Esophagus muscularis mucosa (tissue), 4 donors: Measurements from ENCODE around the gene B4GALT5. TPM values are rescaled to one million over a fixed set of nuclear protein-coding genes. Genes with fewer than 3 reads are reported as not detected.
A peak's percentile ranks its signal among the peaks of the same experiment; 100 is the strongest.

Source experiments
- DNase-seq: peaks from one replicate; pipeline ENCODE4 v3.0.0-alpha.2; 2017; ENCODE audit errors: extremely low spot score
- H3K27ac ChIP-seq, 4 donors: fragments of 200-600 bp; sonication (generic); replicated peaks in 1 of 4; 1 replicate in 3 of 4; 2 replicates in 1 of 4; pipeline ENCODE4 v1.5.1; 2016 to 2019; ENCODE audit warnings: mild to moderate bottlenecking in 1 of 4
- H3K27me3 ChIP-seq, 4 donors: fragments of 200-600 bp; sonication (generic); one replicate each; pipeline versions ENCODE4 v1.5.1 to v1.6.0; 2016 to 2019
- H3K36me3 ChIP-seq, 4 donors: fragments of 200-600 bp; sonication (generic); one replicate each; pipeline ENCODE4 v1.5.1; 2016 to 2019
- H3K4me1 ChIP-seq, 4 donors: fragments of 200-600 bp; sonication (generic); one replicate each; pipeline ENCODE4 v1.5.1; 2016 to 2019
- H3K4me3 ChIP-seq, 4 donors: fragments of 200-600 bp; sonication (generic); 1 replicate in 2 of 4; 2 replicates in 2 of 4; pipeline ENCODE4 v1.5.1; 2016 to 2019; ENCODE audit warnings: mild to moderate bottlenecking in 4 of 4, moderate library complexity in 1 of 4
- H3K9me3 ChIP-seq, 4 donors: fragments of 200-600 bp; sonication (generic); 1 replicate in 3 of 4; 2 replicates in 1 of 4; pipeline ENCODE4 v1.5.1; 2016 to 2019
- EP300 ChIP-seq: sonication (generic); formaldehyde crosslinking; IDR thresholded peaks from one replicate; pipeline ENCODE4 v1.6.1; 2017; ENCODE audit warnings: antibody characterized with exemption
- POLR2A ChIP-seq: fragments of 450-650 bp; IDR thresholded peaks from one replicate; pipeline ENCODE4 v1.6.1; 2017; ENCODE audit warnings: antibody characterized with exemption, moderate library complexity, mild to moderate bottlenecking, low read depth
- POLR2AphosphoS5 ChIP-seq, 2 donors: sonication (generic); formaldehyde crosslinking; IDR thresholded peaks; one replicate each; pipeline ENCODE4 v1.6.1; 2017; ENCODE audit warnings: antibody characterized with exemption in 2 of 2
- WGBS: methylation state at CpG from one replicate; pipeline ENCODE4 v1.1.5; 2018; 5-methylcytosine and 5-hydroxymethylcytosine counted together
- intact Hi-C: fragments of 100-400 bp; cut with DNase I; formaldehyde crosslinking; loops from one replicate; pipeline ENCODE4 v1.15.1; 2023
- small RNA-seq, 3 donors: library from RNA; depleted of rRNA; stranded (forward); fragments of <200 nt; gene quantifications; one replicate each; pipeline ENCODE3, GENCODE V24; 2016
- total RNA-seq, 4 donors: library from RNA; depleted of rRNA; stranded (reverse); fragments of >200 nt; gene quantifications; one replicate each; pipeline versions ENCODE4 v1.1.0 to v1.2.1, GENCODE V29; 2016
- TF ChIP-seq, protein P1 (sequence below), 3 experiments: fragments of 200-600 bp in 2 of 3; fragments of 450-650 bp in 1 of 3; sonication (generic) in 2 of 3; IDR thresholded peaks; one replicate each; pipeline ENCODE4 v1.5.1; 2017 to 2019; ENCODE audit warnings: antibody characterized with exemption in 3 of 3, mild to moderate bottlenecking in 2 of 3, moderate library complexity in 1 of 3

The B4GALT5 gene
- total RNA-seq, 4 donors from 2014 or later, result 23.3 to 51.2 (median 37.1) TPM

DNA sequence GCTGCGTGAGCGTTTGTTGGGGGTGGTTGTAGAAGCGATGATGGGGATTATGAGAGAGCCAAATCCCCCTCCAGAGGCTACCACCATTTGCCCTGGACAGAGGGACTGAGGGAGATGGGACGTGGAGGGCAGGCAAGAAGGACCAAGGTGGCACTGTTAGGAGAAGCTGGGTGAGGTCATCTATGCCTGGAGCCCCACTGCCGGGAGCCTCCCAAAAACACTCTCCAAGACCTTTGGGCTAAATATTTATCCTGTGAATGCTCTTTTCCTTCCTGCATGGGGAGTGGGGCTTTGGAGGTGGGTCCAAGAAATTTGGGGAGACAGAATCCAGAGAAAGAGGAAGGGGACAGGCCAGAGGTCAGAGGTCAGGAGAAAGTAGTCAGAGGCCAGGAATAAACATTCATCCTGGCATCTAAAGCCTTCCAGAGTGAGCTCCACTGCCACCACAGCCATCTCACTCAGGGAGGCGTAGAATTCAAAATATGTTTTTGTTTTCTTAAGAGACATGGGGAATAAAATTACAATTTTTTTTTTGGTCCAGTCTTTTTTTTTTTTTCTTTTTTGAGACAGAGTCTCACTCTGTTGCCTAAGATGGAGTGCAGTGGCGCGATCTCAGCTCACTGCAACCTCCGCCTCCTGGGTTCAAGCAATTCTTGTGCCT lies 128.0 kb downstream of the B4GALT5 start:
- no peaks in the 10 kb centered on the region for H3K36me3 ChIP-seq
- intact Hi-C loops, result no loop called here
- 88% methylated on average over 9 of the region's 9 CpGs for WGBS
- no peak overlapping the region for H3K4me3 ChIP-seq
- DNase-seq, result no peak
- peaks cover 0 to 7% (median 6%) of the 10 kb centered on the region in 4 donors for H3K9me3 ChIP-seq
- H3K27ac ChIP-seq, result peak overlapping the region; percentile 53 to 80 (median 74)
- TF ChIP-seq POLR2A (no peak), EP300 (no peak), POLR2AphosphoS5 (IDR thresholded peaks at IDR 0.05) (no peak)
- TF ChIP-seq, protein P1, sequence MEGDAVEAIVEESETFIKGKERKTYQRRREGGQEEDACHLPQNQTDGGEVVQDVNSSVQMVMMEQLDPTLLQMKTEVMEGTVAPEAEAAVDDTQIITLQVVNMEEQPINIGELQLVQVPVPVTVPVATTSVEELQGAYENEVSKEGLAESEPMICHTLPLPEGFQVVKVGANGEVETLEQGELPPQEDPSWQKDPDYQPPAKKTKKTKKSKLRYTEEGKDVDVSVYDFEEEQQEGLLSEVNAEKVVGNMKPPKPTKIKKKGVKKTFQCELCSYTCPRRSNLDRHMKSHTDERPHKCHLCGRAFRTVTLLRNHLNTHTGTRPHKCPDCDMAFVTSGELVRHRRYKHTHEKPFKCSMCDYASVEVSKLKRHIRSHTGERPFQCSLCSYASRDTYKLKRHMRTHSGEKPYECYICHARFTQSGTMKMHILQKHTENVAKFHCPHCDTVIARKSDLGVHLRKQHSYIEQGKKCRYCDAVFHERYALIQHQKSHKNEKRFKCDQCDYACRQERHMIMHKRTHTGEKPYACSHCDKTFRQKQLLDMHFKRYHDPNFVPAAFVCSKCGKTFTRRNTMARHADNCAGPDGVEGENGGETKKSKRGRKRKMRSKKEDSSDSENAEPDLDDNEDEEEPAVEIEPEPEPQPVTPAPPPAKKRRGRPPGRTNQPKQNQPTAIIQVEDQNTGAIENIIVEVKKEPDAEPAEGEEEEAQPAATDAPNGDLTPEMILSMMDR (IDR thresholded peaks at IDR 0.05), result no peak
- peaks cover 13 to 64% (median 60%) of the 10 kb centered on the region in 4 donors for H3K4me1 ChIP-seq
- no peaks in the 10 kb centered on the region for H3K27me3 ChIP-seq

DNA sequence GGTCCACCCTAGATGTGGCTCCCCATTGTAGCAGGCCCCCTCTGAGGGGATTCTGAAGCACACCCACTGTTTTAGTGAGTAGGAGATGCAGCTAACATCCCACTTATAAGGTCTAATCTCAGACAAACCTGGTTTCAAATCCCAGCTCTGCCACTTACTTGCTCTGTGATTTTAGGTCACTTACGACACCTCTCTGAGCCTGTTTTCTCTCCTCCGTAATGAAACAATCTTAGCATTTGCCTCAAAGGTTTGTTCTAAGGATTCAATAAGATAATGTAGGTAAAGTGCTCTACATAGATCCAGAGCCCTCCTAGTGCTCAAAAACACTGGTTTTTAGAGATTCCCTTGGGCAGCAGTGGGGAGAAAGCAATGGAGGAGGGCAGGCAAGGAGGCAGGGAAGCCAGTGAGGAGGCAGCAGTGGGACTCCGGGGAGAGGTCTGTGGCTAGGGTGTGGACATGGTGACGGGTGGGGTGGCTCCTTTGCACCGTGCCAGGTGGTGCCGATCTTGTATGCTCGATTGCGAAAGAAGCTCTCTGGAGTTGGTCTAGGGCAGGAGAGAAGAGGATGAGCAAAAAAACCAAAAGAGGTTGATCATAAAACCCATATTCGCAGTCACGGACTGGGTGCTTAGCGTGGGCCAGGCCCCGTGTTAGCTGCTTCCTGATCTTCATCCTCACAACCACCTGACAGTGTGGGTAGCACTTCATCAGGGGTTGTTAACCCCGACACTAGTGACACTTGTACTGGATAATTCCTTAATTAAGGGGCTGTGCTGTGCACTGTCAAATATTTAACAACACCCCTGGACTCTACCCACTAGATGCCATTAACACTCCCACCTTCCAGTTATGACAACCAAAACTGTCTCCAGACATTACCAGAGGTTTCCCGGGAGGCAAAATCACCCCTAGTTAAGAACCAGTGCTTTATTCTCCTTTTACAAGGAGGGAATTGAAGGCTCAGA lies 129.0 kb downstream of the B4GALT5 start:
- H3K4me1 ChIP-seq, result peaks cover 13 to 71% (median 66%) of the 10 kb centered on the region in 4 donors
- no peaks in the 10 kb centered on the region for H3K36me3 ChIP-seq
- H3K27ac ChIP-seq, result peak overlapping the region; percentile 53 to 80 (median 74)
- H3K27me3 ChIP-seq, result no peaks in the 10 kb centered on the region
- no peak overlapping the region for H3K4me3 ChIP-seq
- no peak for TF ChIP-seq EP300
- TF ChIP-seq POLR2AphosphoS5 (IDR thresholded peaks at IDR 0.05), result peak in 1 of 2 donors; percentile 35
- no peak for DNase-seq
- H3K9me3 ChIP-seq, result peaks cover 0 to 7% (median 6%) of the 10 kb centered on the region in 4 donors
- WGBS, result 78% methylated on average over 14 of the region's 14 CpGs
- intact Hi-C loops, result no loop called here

DNA sequence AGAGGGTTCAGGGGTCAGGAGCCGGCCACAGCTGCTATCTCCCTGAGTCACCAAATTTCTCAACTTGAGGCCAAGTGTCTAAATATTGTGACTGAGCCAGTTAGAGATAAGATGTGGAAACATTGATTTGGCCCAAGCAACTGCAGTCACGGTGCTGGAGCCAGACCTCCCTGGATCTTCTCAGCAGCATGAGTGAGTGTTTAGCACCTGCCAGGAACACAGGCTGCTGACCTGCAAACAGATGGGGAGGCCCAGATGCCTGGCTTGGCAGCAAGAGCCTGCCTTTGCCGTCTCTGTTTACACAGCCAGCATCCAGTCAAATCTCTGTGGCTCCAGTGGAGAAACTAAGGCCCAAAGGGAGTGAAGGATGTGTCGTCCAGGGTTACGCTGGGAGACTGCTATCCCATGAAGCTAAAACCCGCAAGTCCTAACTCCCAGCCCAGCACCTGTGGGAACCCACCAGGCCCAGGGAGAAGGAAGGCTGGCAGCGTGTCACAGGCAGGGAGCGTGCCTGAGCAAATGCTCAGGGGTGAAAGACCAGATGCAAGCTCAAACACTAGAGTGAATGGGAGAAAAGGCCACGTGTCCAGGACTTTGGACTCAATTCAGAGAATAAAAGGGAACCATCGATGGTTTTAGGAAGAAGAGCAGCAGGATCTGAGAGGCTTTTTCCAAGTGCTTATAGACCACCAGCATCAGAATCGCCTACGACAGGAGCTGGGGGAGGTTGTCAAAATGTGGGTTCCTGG lies 129.8 kb downstream of the B4GALT5 start:
- Histone ChIP-seq H3K4me3 (no peak overlapping the region), H3K4me1 (peaks cover 13 to 77% (median 73%) of the 10 kb centered on the region in 4 donors), H3K9me3 (peaks cover 0 to 7% (median 6%) of the 10 kb centered on the region in 4 donors), H3K36me3 (no peaks in the 10 kb centered on the region), H3K27ac (peak overlapping the region; percentile 53 to 80 (median 74)), H3K27me3 (no peaks in the 10 kb centered on the region)
- intact Hi-C loops, result no loop called here
- TF ChIP-seq, protein P1 (IDR thresholded peaks at IDR 0.05), result no peak
- TF ChIP-seq EP300, result no peak
- TF ChIP-seq POLR2AphosphoS5 (IDR thresholded peaks at IDR 0.05), result peak; percentile 80
- DNase-seq, result no peak
- WGBS, result 43% methylated on average over 11 of the region's 12 CpGs

DNA sequence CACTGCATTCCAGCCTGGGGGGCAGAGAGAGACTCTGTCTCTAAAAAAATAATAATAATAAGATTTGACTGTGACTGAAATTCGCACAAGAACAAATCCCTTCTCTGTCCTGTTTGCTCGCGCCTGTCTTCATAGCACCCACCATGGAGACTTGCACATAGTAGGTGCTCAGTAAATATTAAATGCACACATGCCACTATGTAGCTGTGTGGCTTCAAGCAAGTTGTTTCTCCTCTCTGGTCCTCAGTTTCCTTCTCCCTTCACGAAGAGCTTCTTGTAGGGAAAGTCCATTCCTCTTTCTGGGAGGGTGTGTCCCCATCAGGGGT lies 130.4 kb downstream of the B4GALT5 start:
- no peaks in the 10 kb centered on the region for H3K27me3 ChIP-seq
- peaks cover 13 to 81% (median 69%) of the 10 kb centered on the region in 4 donors for H3K4me1 ChIP-seq
- no peaks in the 10 kb centered on the region for H3K36me3 ChIP-seq
- DNase-seq, result no peak
- intact Hi-C loops, result no loop called here
- H3K27ac ChIP-seq, result peak overlapping the region; percentile 53 to 80 (median 74)
- TF ChIP-seq POLR2AphosphoS5 (IDR thresholded peaks at IDR 0.05) (no peak), POLR2A (no peak), EP300 (no peak)
- TF ChIP-seq, protein P1 (IDR thresholded peaks at IDR 0.05), result no peak
- peaks cover 0 to 7% (median 6%) of the 10 kb centered on the region in 4 donors for H3K9me3 ChIP-seq
- H3K4me3 ChIP-seq, result no peak overlapping the region
- WGBS, result 81% methylated on average over 4 of the region's 4 CpGs

Small RNA genes lying within 50 kb of the gene (small RNA-seq; reads per million reads assigned to genes)
- 0 reads per million in 3 donors for gene RN7SL197P
- 0 reads per million in 3 donors for gene SNRPFP1

Other genes starting within 250 kb of the B4GALT5 start
- gene KCNB1, start 231.2 kb downstream of the B4GALT5 start, total RNA-seq, result 10 to 100 TPM; 32.3 to 55.5 (median 51.9) TPM
- gene PTGIS, start 145.7 kb downstream of the B4GALT5 start, total RNA-seq, result 100 to 1,000 TPM; 107 to 217 (median 130) TPM
- 1 to 10 TPM; 7.5 to 9.0 (median 7.5) TPM for gene SLC9A8, start 99.0 kb upstream of the B4GALT5 start, total RNA-seq
- gene SPATA2, start 201.7 kb upstream of the B4GALT5 start, total RNA-seq, result 1 to 10 TPM; 4.0 to 6.7 (median 5.5) TPM
- gene RNF114, start 222.5 kb upstream of the B4GALT5 start, total RNA-seq, result 100 to 1,000 TPM in 1 of 4 donors, 10 to 100 TPM in 3; 65.2 to 142 (median 78.1) TPM